ENCODE results near the gene PRKCQ. TPM values are rescaled to one million over a fixed set of nuclear protein-coding genes. Genes with fewer than 3 reads are reported as not detected.

PRKCQ gene
- total RNA-seq, 1 experiment from 2014 or later, result 0.73 TPM

- BruUV-seq (replicated peaks), result no TSS peak
- intact Hi-C loops (cut with micrococcal nuclease; ENCODE audit: unreplicated experiment), result no loop called here
Observed at GRCh38 chr10:6590100-6590499, 10.0 kb upstream of the PRKCQ start.

GRCh38 chr10:6589287-6590094 lies 9.4 kb upstream of the PRKCQ start:
- no TSS peak for BruUV-seq (replicated peaks)
- no peak for TF ChIP-seq CTCF (IDR thresholded peaks at IDR 0.05; ENCODE audit: unreplicated experiment)
- no peaks in the 10 kb centered on the region for H3K4me1 Mint-ChIP-seq (ENCODE audit: low read depth, unreplicated experiment)
- intact Hi-C loops (cut with micrococcal nuclease; ENCODE audit: unreplicated experiment), result loop anchor here (10.0 kb wide), 2 partner anchors 55 to 175 kb away; no protein-coding TSS in a partner anchor
- no peak overlapping the region for H3K27ac Mint-ChIP-seq (ENCODE audit: unreplicated experiment)
- no peaks in the 10 kb centered on the region for H3K36me3 Mint-ChIP-seq (ENCODE audit: insufficient read depth, unreplicated experiment)
- no peaks in the 10 kb centered on the region for H3K9me3 Mint-ChIP-seq (ENCODE audit: low read depth, unreplicated experiment)
- H3K27me3 Mint-ChIP-seq (ENCODE audit: unreplicated experiment), result peaks cover 51% of the 10 kb centered on the region
- H3K4me3 Mint-ChIP-seq (ENCODE audit: low read depth, unreplicated experiment), result no peak overlapping the region
- DNase-seq, result no peak
- CTCF ChIA-PET, result no interaction called here

More at GRCh38 chr10:6590100-6590499, 10.0 kb upstream of the PRKCQ start:
- DNase-seq, result no peak
- no peak for TF ChIP-seq CTCF (IDR thresholded peaks at IDR 0.05; ENCODE audit: unreplicated experiment)
- H3K36me3 Mint-ChIP-seq (ENCODE audit: insufficient read depth, unreplicated experiment), result no peaks in the 10 kb centered on the region
- H3K4me1 Mint-ChIP-seq (ENCODE audit: low read depth, unreplicated experiment), result no peaks in the 10 kb centered on the region
- CTCF ChIA-PET, result interaction anchor here (0.9 kb wide), 1 partner anchor 13 kb away, joined by 3 read pairs; no protein-coding TSS in a partner anchor
- no peaks in the 10 kb centered on the region for H3K9me3 Mint-ChIP-seq (ENCODE audit: low read depth, unreplicated experiment)
- H3K27ac Mint-ChIP-seq (ENCODE audit: unreplicated experiment), result no peak overlapping the region
- H3K27me3 Mint-ChIP-seq (ENCODE audit: unreplicated experiment), result peaks cover 51% of the 10 kb centered on the region
- H3K4me3 Mint-ChIP-seq (ENCODE audit: low read depth, unreplicated experiment), result no peak overlapping the region

- CTCF ChIA-PET, result no interaction called here
- no TSS peak for BruUV-seq (replicated peaks)
- Mint-ChIP-seq H3K4me3 (ENCODE audit: low read depth, unreplicated experiment) (no peak overlapping the region), H3K4me1 (ENCODE audit: low read depth, unreplicated experiment) (no peaks in the 10 kb centered on the region), H3K27ac (ENCODE audit: unreplicated experiment) (no peak overlapping the region), H3K27me3 (ENCODE audit: unreplicated experiment) (peaks cover 46% of the 10 kb centered on the region), H3K9me3 (ENCODE audit: low read depth, unreplicated experiment) (no peaks in the 10 kb centered on the region), H3K36me3 (ENCODE audit: insufficient read depth, unreplicated experiment) (no peaks in the 10 kb centered on the region)
- DNase-seq, result no peak
- no peak for TF ChIP-seq CTCF (IDR thresholded peaks at IDR 0.05; ENCODE audit: unreplicated experiment)
- intact Hi-C loops (cut with micrococcal nuclease; ENCODE audit: unreplicated experiment), result loop anchor here (10.0 kb wide), 2 partner anchors 56 to 174 kb away; no protein-coding TSS in a partner anchor
Observed at GRCh38 chr10:6588845-6589244, 8.8 kb upstream of the PRKCQ start.

- no peaks in the 10 kb centered on the region for H3K9me3 Mint-ChIP-seq (ENCODE audit: low read depth, unreplicated experiment)
- no peaks in the 10 kb centered on the region for H3K4me1 Mint-ChIP-seq (ENCODE audit: low read depth, unreplicated experiment)
- DNase-seq, result no peak
- H3K27ac Mint-ChIP-seq (ENCODE audit: unreplicated experiment), result no peak overlapping the region
- H3K36me3 Mint-ChIP-seq (ENCODE audit: insufficient read depth, unreplicated experiment), result no peaks in the 10 kb centered on the region
- peaks cover 39% of the 10 kb centered on the region for H3K27me3 Mint-ChIP-seq (ENCODE audit: unreplicated experiment)
- no peak for TF ChIP-seq CTCF (IDR thresholded peaks at IDR 0.05; ENCODE audit: unreplicated experiment)
- CTCF ChIA-PET, result no interaction called here
- no peak overlapping the region for H3K4me3 Mint-ChIP-seq (ENCODE audit: low read depth, unreplicated experiment)
- no TSS peak for BruUV-seq (replicated peaks)
- intact Hi-C loops (cut with micrococcal nuclease; ENCODE audit: unreplicated experiment), result loop anchor here (10.0 kb wide), 2 partner anchors 57 to 173 kb away; no protein-coding TSS in a partner anchor
Observed at GRCh38 chr10:6588082-6588481, 8.0 kb upstream of the PRKCQ start.

All from Calu3 (cell line).